SU-DHL-6 (cell line): ENCODE data around the gene HDAC3.

ENCODE experiments used
- EZH2phosphoT487 ChIP-seq: fragments of 200-600 bp; sonication (generic), shearing (Covaris generic); conservative IDR thresholded peaks from 2 replicates; pipeline ENCODE4 v1.6.1; 2018; ENCODE audit warnings: mild to moderate bottlenecking, antibody characterized with exemption, low read length, moderate library complexity, mixed read lengths
- TF ChIP-seq, protein P1 (sequence below): fragments of 200-600 bp; sonication (generic); IDR thresholded peaks from one replicate; pipeline ENCODE4 v1.5.1; 2017; ENCODE audit warnings: antibody characterized with exemption, mild to moderate bottlenecking, low read length, moderate library complexity; ENCODE audit not compliant: insufficient read depth, poor library complexity, severe bottlenecking

DNA sequence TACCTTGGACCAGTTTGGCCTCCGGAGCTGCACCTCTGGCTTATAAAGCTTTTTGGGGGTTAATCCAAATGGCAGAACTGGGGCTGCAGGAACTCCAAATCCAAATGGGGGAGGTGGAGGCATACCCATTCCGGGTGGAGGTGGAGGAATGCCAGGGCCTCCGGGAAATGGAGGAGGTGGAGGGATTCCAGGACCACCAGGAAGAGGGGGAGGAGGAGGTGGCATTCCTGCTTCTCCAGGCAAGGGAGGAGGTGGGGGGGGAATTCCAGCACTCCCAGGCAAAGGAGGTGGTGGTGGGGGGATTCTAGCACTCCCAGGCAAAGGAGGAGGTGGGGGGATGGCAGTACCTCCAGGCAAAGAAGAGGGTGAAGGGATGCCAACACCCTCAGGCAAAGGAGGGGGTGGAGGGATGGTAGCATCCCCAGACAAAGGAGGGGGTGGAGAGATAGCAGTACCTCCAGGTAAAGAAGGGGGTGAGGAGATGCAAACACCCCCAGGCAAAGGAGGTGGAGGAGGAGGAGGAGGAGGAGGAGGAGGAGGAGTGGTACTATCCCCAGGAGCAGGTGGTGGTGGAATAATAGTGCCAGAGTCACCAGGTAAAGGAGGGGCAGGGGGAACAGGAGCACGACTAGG, 63.0 kb downstream of the HDAC3 start:
- TF ChIP-seq, protein P1, sequence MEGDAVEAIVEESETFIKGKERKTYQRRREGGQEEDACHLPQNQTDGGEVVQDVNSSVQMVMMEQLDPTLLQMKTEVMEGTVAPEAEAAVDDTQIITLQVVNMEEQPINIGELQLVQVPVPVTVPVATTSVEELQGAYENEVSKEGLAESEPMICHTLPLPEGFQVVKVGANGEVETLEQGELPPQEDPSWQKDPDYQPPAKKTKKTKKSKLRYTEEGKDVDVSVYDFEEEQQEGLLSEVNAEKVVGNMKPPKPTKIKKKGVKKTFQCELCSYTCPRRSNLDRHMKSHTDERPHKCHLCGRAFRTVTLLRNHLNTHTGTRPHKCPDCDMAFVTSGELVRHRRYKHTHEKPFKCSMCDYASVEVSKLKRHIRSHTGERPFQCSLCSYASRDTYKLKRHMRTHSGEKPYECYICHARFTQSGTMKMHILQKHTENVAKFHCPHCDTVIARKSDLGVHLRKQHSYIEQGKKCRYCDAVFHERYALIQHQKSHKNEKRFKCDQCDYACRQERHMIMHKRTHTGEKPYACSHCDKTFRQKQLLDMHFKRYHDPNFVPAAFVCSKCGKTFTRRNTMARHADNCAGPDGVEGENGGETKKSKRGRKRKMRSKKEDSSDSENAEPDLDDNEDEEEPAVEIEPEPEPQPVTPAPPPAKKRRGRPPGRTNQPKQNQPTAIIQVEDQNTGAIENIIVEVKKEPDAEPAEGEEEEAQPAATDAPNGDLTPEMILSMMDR = no peak
- TF ChIP-seq EZH2phosphoT487 = no peak
